Measurements from ENCODE around the gene USP15.

GRCh38 chr12:62214846-62215245, 45.4 kb upstream of the USP15 start:
- TF ChIP-seq CTCF (optimal IDR thresholded peaks at IDR 0.05 in 1 of 3, IDR thresholded peaks at IDR 0.05 in 1 of 3, conservative IDR thresholded peaks at IDR 0.05 in 1 of 3; ENCODE audit: extremely low read depth in 1 of 3, insufficient read depth in 2 of 3, low read length in 3 of 3): no peak
- TF ChIP-seq EZH2 (IDR thresholded peaks at IDR 0.05; ENCODE audit: low read length): no peak
